WERI-Rb-1 (cell line): ENCODE data around the gene DPT.
"Not testable (repeated sequence)": the region's sequence is repeated elsewhere in the genome, so short reads cannot be mapped to it uniquely, and the experiment has no call there.

Experiments used
- DNase-seq: peaks from one replicate; pipeline ENCODE4 v3.0.0-alpha.2; 2020
- H3K27ac ChIP-seq: fragments of 250-450 bp; sonication (Bioruptor Pico); 2 replicates; pipeline ENCODE4 v1.5.1; 2020; ENCODE audit warnings: mild to moderate bottlenecking, moderate library complexity
- H3K27me3 ChIP-seq: fragments of 250-450 bp; sonication (Bioruptor Pico); 2 replicates; pipeline ENCODE4 v1.5.1; 2021; ENCODE audit warnings: mild to moderate bottlenecking, low read depth, moderate library complexity; ENCODE audit not compliant: insufficient read depth, severe bottlenecking
- H3K36me3 ChIP-seq: fragments of 250-450 bp; sonication (Bioruptor Pico); 2 replicates; pipeline ENCODE4 v1.5.1; 2020; ENCODE audit warnings: mild to moderate bottlenecking, moderate library complexity
- H3K4me3 ChIP-seq: 2 replicates; pipeline ENCODE4 v1.5.1; 2011; ENCODE audit warnings: low read depth, mild to moderate bottlenecking, control low read depth, low read length
- H3K9me3 ChIP-seq: fragments of 250-450 bp; sonication (Bioruptor Pico); 2 replicates; pipeline ENCODE4 v1.5.1; 2021; ENCODE audit warnings: mild to moderate bottlenecking, moderate library complexity; ENCODE audit not compliant: severe bottlenecking
- CTCF ChIP-seq: IDR thresholded peaks from 2 replicates; pipeline ENCODE4 v1.5.1; 2011; ENCODE audit warnings: low read depth, mild to moderate bottlenecking, control low read depth, inconsistent platforms, low read length

DPT gene

GRCh38 chr1:168728473-168729404, at the start of gene DPT:
DPT (minus strand) TSS chr1:168729206; CDS start chr1:168729174, 32 bp downstream.
- no peaks in the 10 kb centered on the region for H3K9me3 ChIP-seq
- no peaks in the 10 kb centered on the region for H3K27me3 ChIP-seq
- no peak within 1 kb of the TSS for H3K4me3 ChIP-seq
- H3K27ac ChIP-seq = no peak within 1 kb of the TSS
- no peak for DNase-seq
- no peak for TF ChIP-seq CTCF
- H3K36me3 ChIP-seq = no peaks in the 10 kb centered on the region

- no peaks in the 10 kb centered on the region for H3K36me3 ChIP-seq
- no peak for DNase-seq
These were observed 46.4 kb upstream of the DPT start for GRCh38 chr1:168775366-168775765.

GRCh38 chr1:168774241-168774640, 45.2 kb upstream of the DPT start:
- no peak for DNase-seq
- Histone ChIP-seq H3K36me3 (no peaks in the 10 kb centered on the region), H3K27ac (no peak overlapping the region), H3K9me3 (no peaks in the 10 kb centered on the region), H3K4me3 (no peak overlapping the region), H3K27me3 (no peaks in the 10 kb centered on the region)
- no peak for TF ChIP-seq CTCF

More at GRCh38 chr1:168775366-168775765, 46.4 kb upstream of the DPT start:
- Histone ChIP-seq H3K4me3 (no peak overlapping the region), H3K27me3 (no peaks in the 10 kb centered on the region), H3K9me3 (no peaks in the 10 kb centered on the region), H3K27ac (no peak overlapping the region)
- no peak for TF ChIP-seq CTCF

GRCh38 chr1:168772428-168773060, 43.5 kb upstream of the DPT start:
- H3K9me3 ChIP-seq = no peaks in the 10 kb centered on the region

GRCh38 chr1:168771104-168771630, 42.2 kb upstream of the DPT start:
- no peaks in the 10 kb centered on the region for H3K9me3 ChIP-seq
- H3K27ac ChIP-seq = no peak overlapping the region
- no peak for DNase-seq
- no peak overlapping the region for H3K4me3 ChIP-seq
- H3K27me3 ChIP-seq = no peaks in the 10 kb centered on the region
- no peak for TF ChIP-seq CTCF
- no peaks in the 10 kb centered on the region for H3K36me3 ChIP-seq

More at GRCh38 chr1:168772428-168773060, 43.5 kb upstream of the DPT start:
- Histone ChIP-seq H3K36me3 (no peaks in the 10 kb centered on the region), H3K4me3 (no peak overlapping the region), H3K27ac (no peak overlapping the region), H3K27me3 (no peaks in the 10 kb centered on the region)
- DNase-seq = no peak
- TF ChIP-seq CTCF = no peak

- DNase-seq, H3K9me3 ChIP-seq, H3K36me3 ChIP-seq, H3K27me3 ChIP-seq, H3K27ac ChIP-seq, H3K4me3 ChIP-seq: not testable (repeated sequence)
These were observed 40.9 kb upstream of the DPT start for GRCh38 chr1:168769893-168770292.
